HL-60 (cell line): ENCODE data around the gene LAYN.
A peak's percentile ranks its signal among the peaks of the same experiment; 100 is the strongest.

Experiments used
- DNase-seq, 2 experiments: peaks; one replicate each; pipeline ENCODE4 v3.0.0-alpha.2; 2010 to 2020; ENCODE audit warnings: low read depth in 1 of 2, low spot score in 1 of 2
- H3K27ac ChIP-seq: fragments of 250-450 bp; sonication (Bioruptor Pico); replicated peaks from 2 replicates; pipeline ENCODE4 v1.5.1; 2020; ENCODE audit warnings: mild to moderate bottlenecking, moderate library complexity
- H3K27me3 ChIP-seq: fragments of 250-450 bp; sonication (Bioruptor Pico); 2 replicates; pipeline ENCODE4 v1.5.1; 2021; ENCODE audit warnings: mild to moderate bottlenecking, moderate library complexity; ENCODE audit not compliant: insufficient read depth, poor library complexity, severe bottlenecking
- H3K4me3 ChIP-seq: replicated peaks from 2 replicates; pipeline ENCODE4 v1.5.1; 2011; ENCODE audit warnings: mild to moderate bottlenecking, control low read depth, low read length; ENCODE audit not compliant: insufficient read depth
- CTCF ChIP-seq: IDR thresholded peaks from one replicate; pipeline ENCODE4 v1.5.1; 2011; ENCODE audit warnings: low read length, control low read depth, inconsistent platforms; ENCODE audit not compliant: insufficient read depth
- GABPA ChIP-seq: IDR thresholded peaks from 2 replicates; pipeline ENCODE4 v1.6.1; 2012; ENCODE audit warnings: low read depth
- POLR2AphosphoS5 ChIP-seq: IDR thresholded peaks from 2 replicates; pipeline ENCODE4 v1.6.1; 2012; ENCODE audit warnings: low read depth
- SPI1 ChIP-seq: IDR thresholded peaks from 2 replicates; pipeline ENCODE4 v1.6.1; 2012; ENCODE audit warnings: low read depth, mild to moderate bottlenecking, borderline replicate concordance
- TF ChIP-seq, protein P1 (sequence below): IDR thresholded peaks from 2 replicates; pipeline ENCODE4 v1.6.1; 2012; ENCODE audit warnings: low read depth; ENCODE audit not compliant: insufficient replicate concordance

LAYN gene

GRCh38 chr11:111561791-111562325 is 21.3 kb downstream of the LAYN start:
- TF ChIP-seq SPI1: no peak
- TF ChIP-seq CTCF: no peak
- TF ChIP-seq, protein P1, sequence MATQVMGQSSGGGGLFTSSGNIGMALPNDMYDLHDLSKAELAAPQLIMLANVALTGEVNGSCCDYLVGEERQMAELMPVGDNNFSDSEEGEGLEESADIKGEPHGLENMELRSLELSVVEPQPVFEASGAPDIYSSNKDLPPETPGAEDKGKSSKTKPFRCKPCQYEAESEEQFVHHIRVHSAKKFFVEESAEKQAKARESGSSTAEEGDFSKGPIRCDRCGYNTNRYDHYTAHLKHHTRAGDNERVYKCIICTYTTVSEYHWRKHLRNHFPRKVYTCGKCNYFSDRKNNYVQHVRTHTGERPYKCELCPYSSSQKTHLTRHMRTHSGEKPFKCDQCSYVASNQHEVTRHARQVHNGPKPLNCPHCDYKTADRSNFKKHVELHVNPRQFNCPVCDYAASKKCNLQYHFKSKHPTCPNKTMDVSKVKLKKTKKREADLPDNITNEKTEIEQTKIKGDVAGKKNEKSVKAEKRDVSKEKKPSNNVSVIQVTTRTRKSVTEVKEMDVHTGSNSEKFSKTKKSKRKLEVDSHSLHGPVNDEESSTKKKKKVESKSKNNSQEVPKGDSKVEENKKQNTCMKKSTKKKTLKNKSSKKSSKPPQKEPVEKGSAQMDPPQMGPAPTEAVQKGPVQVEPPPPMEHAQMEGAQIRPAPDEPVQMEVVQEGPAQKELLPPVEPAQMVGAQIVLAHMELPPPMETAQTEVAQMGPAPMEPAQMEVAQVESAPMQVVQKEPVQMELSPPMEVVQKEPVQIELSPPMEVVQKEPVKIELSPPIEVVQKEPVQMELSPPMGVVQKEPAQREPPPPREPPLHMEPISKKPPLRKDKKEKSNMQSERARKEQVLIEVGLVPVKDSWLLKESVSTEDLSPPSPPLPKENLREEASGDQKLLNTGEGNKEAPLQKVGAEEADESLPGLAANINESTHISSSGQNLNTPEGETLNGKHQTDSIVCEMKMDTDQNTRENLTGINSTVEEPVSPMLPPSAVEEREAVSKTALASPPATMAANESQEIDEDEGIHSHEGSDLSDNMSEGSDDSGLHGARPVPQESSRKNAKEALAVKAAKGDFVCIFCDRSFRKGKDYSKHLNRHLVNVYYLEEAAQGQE: no peak
- no peak for TF ChIP-seq POLR2AphosphoS5
- H3K27me3 ChIP-seq: no peaks in the 10 kb centered on the region
- H3K4me3 ChIP-seq: no peak overlapping the region
- H3K27ac ChIP-seq: no peak overlapping the region
- DNase-seq: no peak

- no peaks in the 10 kb centered on the region for H3K27me3 ChIP-seq
- no peak overlapping the region for H3K27ac ChIP-seq
- no peak for DNase-seq
- H3K4me3 ChIP-seq: no peak overlapping the region
- TF ChIP-seq POLR2AphosphoS5 (no peak), SPI1 (no peak), CTCF (no peak), GABPA (no peak)
- TF ChIP-seq, protein P1: no peak
Measured at GRCh38 chr11:111562692-111563389, 22.3 kb downstream of the LAYN start.

DNA sequence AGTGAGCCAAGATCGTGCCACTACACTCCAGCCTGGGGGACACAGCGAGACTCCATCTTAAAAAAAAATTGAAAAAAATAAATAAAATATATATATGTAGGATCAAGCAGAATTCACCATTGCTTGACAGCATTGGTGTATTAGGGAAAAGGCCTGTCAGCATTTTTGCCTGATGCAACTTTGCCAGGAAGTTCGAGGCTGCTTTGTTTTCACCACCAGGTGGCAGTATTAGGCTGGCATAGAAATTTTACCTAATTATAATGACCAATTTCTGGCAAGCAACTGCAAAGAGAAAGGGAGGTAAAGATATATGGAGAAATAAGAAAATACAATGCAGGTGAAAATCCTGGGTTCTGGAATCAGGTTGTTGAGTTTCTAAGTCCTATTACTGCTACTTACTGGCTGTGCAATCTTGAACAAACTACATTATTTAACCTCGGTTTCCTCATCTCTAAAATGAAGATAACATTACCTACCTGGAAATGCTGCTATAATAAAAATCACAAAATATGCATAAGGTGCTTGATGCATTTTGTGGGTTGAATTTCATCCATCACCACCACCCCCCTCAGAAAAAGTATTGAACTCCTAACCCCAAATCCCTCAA is 24.7 kb downstream of the LAYN start:
- Histone ChIP-seq H3K4me3 (no peak overlapping the region), H3K27ac (no peak overlapping the region), H3K27me3 (no peaks in the 10 kb centered on the region)
- TF ChIP-seq GABPA: no peak
- peak; percentile 65 for TF ChIP-seq CTCF
- TF ChIP-seq, protein P1: no peak
- DNase-seq: peak; percentile 39 to 60
